ENCODE data around the gene VIL1. TPM values are rescaled to one million over a fixed set of nuclear protein-coding genes. Genes with fewer than 3 reads are reported as not detected.

Gene VIL1
- total and polyA plus RNA-seq, 2 of the 13 experiments (the other 11 are each of a cell fraction or from before 2014, with no cell fraction given) = 287 to 301 TPM

GRCh38 chr2:218399391-218400166, 19.3 kb upstream of the VIL1 start, which contains the start of gene CTDSP1 (continued):
- TF ChIP-seq ZBTB33 (CRISPR knock-in tag; IDR thresholded peaks at IDR 0.05) (no peak; the same call in 1 of the 2 replicates), ZNF850 (CRISPR knock-in tag; conservative IDR thresholded peaks at IDR 0.05) (no peak), EZH2 (conservative IDR thresholded peaks at IDR 0.05; ENCODE audit: low read depth, low read length) (no peak), SNAPC5 (CRISPR knock-in tag; IDR thresholded peaks at IDR 0.05; ENCODE audit: borderline replicate concordance) (no peak), DDIT3 (CRISPR knock-in tag; IDR thresholded peaks at IDR 0.05) (no peak), ZNF281 (CRISPR knock-in tag; IDR thresholded peaks at IDR 0.05; ENCODE audit: borderline replicate concordance) (peak; percentile 70), ZBTB42 (CRISPR knock-in tag; IDR thresholded peaks at IDR 0.05) (no peak; the same call in 1 of the 2 replicates), NFAT5 (CRISPR knock-in tag; IDR thresholded peaks at IDR 0.05) (peak; percentile 84; the same call in 1 of the 2 replicates), SRSF4 (IDR thresholded peaks at IDR 0.05; ENCODE audit: low read depth, low read length, poor library complexity, severe bottlenecking) (no peak), BRF2 (CRISPR knock-in tag; IDR thresholded peaks at IDR 0.05) (peak; percentile 59; the same call in 1 of the 2 replicates), ZNF138 (CRISPR knock-in tag; IDR thresholded peaks at IDR 0.05; ENCODE audit: low read depth) (0 out of 2 replicates have a peak, but pooled peaks have one; percentile 70), ZNF816 (CRISPR knock-in tag; IDR thresholded peaks at IDR 0.05; ENCODE audit: borderline replicate concordance) (no peak), ZNF674 (CRISPR knock-in tag; IDR thresholded peaks at IDR 0.05; ENCODE audit: low read depth) (0 out of 2 replicates have a peak, but pooled peaks have one; percentile 38), IRF2 (CRISPR knock-in tag; IDR thresholded peaks at IDR 0.05) (peak; percentile 62; the same call in 1 of the 2 replicates), ZNF3 (CRISPR knock-in tag; IDR thresholded peaks at IDR 0.05) (peak; percentile 26; the same call in 1 of the 2 replicates), GZF1 (CRISPR knock-in tag; IDR thresholded peaks at IDR 0.05) (no peak)

Data from HepG2 (cell line).